Fibroblast of lung (primary cell): ENCODE data around the gene RGS7. TPM values are rescaled to one million over a fixed set of nuclear protein-coding genes. Genes with fewer than 3 reads are reported as not detected.

Experiments
- DNase-seq, 2 donors: peaks; one replicate each; pipeline versions ENCODE4 v3.0.0 to v3.0.0-alpha.2; 2010; ENCODE audit warnings: low read depth in 2 of 2
- H2AFZ ChIP-seq: 2 replicates; pipeline ENCODE4 v1.5.1; 2012; ENCODE audit warnings: low read length, control low read depth, inconsistent platforms
- H3K27ac ChIP-seq: 2 replicates; pipeline ENCODE4 v1.5.1; 2011; ENCODE audit warnings: low read length, control low read depth; ENCODE audit not compliant: insufficient read depth
- H3K27me3 ChIP-seq: 2 replicates; pipeline ENCODE4 v1.5.1; 2011; ENCODE audit warnings: mild to moderate bottlenecking, low read length; ENCODE audit not compliant: control insufficient read depth, insufficient read depth
- H3K36me3 ChIP-seq: 2 replicates; pipeline ENCODE4 v1.5.1; 2011; ENCODE audit warnings: low read length; ENCODE audit not compliant: control insufficient read depth, insufficient read depth
- H3K4me1 ChIP-seq: 2 replicates; pipeline ENCODE4 v1.5.1; 2011; ENCODE audit warnings: low read length; ENCODE audit not compliant: control insufficient read depth, insufficient read depth; ENCODE audit errors: extremely low read depth
- H3K4me2 ChIP-seq: 2 replicates; pipeline ENCODE4 v1.5.1; 2011; ENCODE audit warnings: low read length, control low read depth; ENCODE audit not compliant: insufficient read depth; ENCODE audit errors: extremely low read depth
- H3K4me3 ChIP-seq, 4 experiments: fragments of 200-600 bp in 1 of 4; sonication (generic) in 1 of 4; replicated peaks in 1 of 4; 2 replicates each; pipeline ENCODE4 v1.5.1; 2011 to 2016; ENCODE audit warnings: low read length in 4 of 4, low read depth in 3 of 4, mild to moderate bottlenecking in 3 of 4, control low read depth in 2 of 4, inconsistent platforms in 1 of 4, mixed read lengths in 1 of 4; ENCODE audit not compliant: insufficient read depth in 1 of 4; ENCODE audit errors: control extremely low read depth in 1 of 4
- H3K79me2 ChIP-seq: 2 replicates; pipeline ENCODE4 v1.5.1; 2012; ENCODE audit warnings: mild to moderate bottlenecking, low read length, inconsistent platforms; ENCODE audit not compliant: control insufficient read depth, insufficient read depth
- H3K9ac ChIP-seq: 2 replicates; pipeline ENCODE4 v1.5.1; 2011; ENCODE audit warnings: mild to moderate bottlenecking, low read length, control low read depth; ENCODE audit not compliant: insufficient read depth
- H3K9me3 ChIP-seq: 2 replicates; pipeline ENCODE4 v1.5.1; 2012; ENCODE audit warnings: low read depth, low read length; ENCODE audit not compliant: control insufficient read depth, insufficient read depth
- H4K20me1 ChIP-seq: 2 replicates; pipeline ENCODE4 v1.5.1; 2011; ENCODE audit warnings: low read length; ENCODE audit not compliant: control insufficient read depth, insufficient read depth; ENCODE audit errors: extremely low read depth
- EZH2 ChIP-seq: IDR thresholded peaks from 2 replicates; pipeline ENCODE4 v1.5.1; 2012; ENCODE audit warnings: low read length, control low read depth, mild to moderate bottlenecking; ENCODE audit errors: missing control alignments
- polyA plus RNA-seq, 2 donors: library from polyadenylated mRNA; depleted of rRNA in 1 of 2; stranded (reverse) in 1 of 2; unstranded in 1 of 2; fragments of >200 nt; gene quantifications; 2 replicates each; pipeline ENCODE4 v1.2.1, GENCODE V29; 2011 to 2012; ENCODE audit warnings: missing spikeins in 1 of 2
- total RNA-seq: library from RNA; depleted of rRNA; stranded (reverse); fragments of >200 nt; gene quantifications from 2 replicates; pipeline ENCODE4 v1.2.1, GENCODE V29; 2014
- TF ChIP-seq, protein P1 (sequence below), 2 donors: IDR thresholded peaks in 1 of 2; conservative IDR thresholded peaks in 1 of 2; 1 replicate in 1 of 2; 2 replicates in 1 of 2; pipeline ENCODE4 v1.5.1; 2011 to 2012; ENCODE audit warnings: low read length in 2 of 2, control low read depth in 1 of 2, inconsistent platforms in 1 of 2, low read depth in 1 of 2, mild to moderate bottlenecking in 1 of 2

The RGS7 gene
- total and polyA plus RNA-seq, 2 donors (not counting 1 experiment from before 2014, with no cell fraction given): 3.6 to 4.2 TPM

DNA sequence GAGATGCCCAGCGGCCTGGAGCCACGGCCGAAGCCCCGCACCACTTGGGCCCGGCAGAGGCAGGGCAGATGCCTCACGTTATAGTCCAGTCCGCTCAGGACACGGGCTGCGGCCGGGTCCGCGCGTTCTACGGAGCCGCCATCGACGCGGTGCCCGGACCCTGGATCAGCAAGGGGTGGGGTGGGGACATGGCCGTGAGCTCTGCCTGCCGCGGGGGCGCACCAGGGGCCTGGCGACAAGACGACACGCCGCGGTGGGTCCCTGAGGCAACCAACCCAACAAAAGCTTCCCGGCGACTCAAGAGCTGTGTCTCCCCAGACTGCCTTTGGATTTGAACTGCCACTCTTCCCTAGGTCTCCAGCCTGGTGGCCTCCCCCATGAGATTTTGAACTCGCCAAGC is 533.6 kb downstream of the RGS7 start:
- no peak overlapping the region for H3K27ac ChIP-seq
- no peak for DNase-seq
- no peaks in the 10 kb centered on the region for H4K20me1 ChIP-seq
- no peaks in the 10 kb centered on the region for H3K36me3 ChIP-seq
- no peak overlapping the region for H3K9ac ChIP-seq
- no peak for TF ChIP-seq EZH2
- TF ChIP-seq, protein P1, sequence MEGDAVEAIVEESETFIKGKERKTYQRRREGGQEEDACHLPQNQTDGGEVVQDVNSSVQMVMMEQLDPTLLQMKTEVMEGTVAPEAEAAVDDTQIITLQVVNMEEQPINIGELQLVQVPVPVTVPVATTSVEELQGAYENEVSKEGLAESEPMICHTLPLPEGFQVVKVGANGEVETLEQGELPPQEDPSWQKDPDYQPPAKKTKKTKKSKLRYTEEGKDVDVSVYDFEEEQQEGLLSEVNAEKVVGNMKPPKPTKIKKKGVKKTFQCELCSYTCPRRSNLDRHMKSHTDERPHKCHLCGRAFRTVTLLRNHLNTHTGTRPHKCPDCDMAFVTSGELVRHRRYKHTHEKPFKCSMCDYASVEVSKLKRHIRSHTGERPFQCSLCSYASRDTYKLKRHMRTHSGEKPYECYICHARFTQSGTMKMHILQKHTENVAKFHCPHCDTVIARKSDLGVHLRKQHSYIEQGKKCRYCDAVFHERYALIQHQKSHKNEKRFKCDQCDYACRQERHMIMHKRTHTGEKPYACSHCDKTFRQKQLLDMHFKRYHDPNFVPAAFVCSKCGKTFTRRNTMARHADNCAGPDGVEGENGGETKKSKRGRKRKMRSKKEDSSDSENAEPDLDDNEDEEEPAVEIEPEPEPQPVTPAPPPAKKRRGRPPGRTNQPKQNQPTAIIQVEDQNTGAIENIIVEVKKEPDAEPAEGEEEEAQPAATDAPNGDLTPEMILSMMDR (conservative IDR thresholded peaks at IDR 0.05 in 1 of 2, IDR thresholded peaks at IDR 0.05 in 1 of 2; ENCODE audit: low read depth in 1 of 2, low read length in 2 of 2): no peak
- no peaks in the 10 kb centered on the region for H3K9me3 ChIP-seq
- H3K79me2 ChIP-seq: no peaks in the 10 kb centered on the region
- H3K4me3 ChIP-seq: no peak overlapping the region
- H2AFZ ChIP-seq: no peak overlapping the region
- no peaks in the 10 kb centered on the region for H3K27me3 ChIP-seq
- H3K4me1 ChIP-seq: no peaks in the 10 kb centered on the region
- H3K4me2 ChIP-seq: no peak overlapping the region

DNA sequence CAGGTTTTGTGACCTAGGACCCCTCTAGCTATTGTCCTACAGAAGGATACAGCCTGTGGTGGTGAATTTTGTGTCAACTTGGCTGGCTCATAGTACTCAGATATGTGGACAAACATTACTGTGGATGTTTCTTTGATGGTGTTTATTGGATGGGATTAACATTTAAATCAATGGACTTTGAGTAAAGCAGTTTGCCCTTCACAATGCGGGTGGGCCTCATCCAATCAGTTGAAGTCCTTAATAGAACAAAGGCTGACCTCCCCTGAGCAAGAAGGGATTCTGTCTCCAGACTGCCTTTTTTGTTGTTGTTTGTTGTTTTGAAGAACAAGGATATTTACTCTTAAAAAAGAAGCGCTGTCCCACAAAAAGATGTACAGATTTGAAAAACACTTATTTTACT is 535.1 kb downstream of the RGS7 start:
- Histone ChIP-seq H3K27me3 (no peaks in the 10 kb centered on the region), H3K79me2 (no peaks in the 10 kb centered on the region)

DNA sequence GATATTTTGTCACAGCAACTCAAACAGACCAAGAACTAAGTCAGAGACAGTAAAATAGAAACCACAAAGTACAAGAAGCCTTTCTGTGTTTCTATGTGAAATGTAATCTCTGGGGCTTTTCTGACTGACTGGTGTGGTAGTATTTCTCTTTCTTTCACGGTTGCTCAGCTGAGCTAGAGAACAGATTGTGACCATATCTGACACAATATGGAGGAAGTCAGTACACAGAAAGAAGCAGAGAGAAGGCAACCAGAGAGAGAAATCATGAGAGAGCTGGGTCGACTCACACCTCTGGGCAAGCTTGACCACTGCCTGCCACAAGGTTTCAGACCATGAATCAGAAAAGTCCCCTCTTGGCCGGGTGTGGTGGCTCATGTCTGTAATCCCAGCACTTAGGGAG is 536.2 kb downstream of the RGS7 start:
- no peaks in the 10 kb centered on the region for H3K79me2 ChIP-seq
- H3K27ac ChIP-seq: no peak overlapping the region
- H3K9me3 ChIP-seq: no peaks in the 10 kb centered on the region
- TF ChIP-seq, protein P1 (conservative IDR thresholded peaks at IDR 0.05 in 1 of 2, IDR thresholded peaks at IDR 0.05 in 1 of 2; ENCODE audit: low read depth in 1 of 2, low read length in 2 of 2): no peak
- no peak for TF ChIP-seq EZH2
- no peak overlapping the region for H2AFZ ChIP-seq
- no peak overlapping the region for H3K4me3 ChIP-seq
- no peak overlapping the region for H3K4me2 ChIP-seq
- no peak for DNase-seq
- H3K9ac ChIP-seq: no peak overlapping the region
- H3K36me3 ChIP-seq: no peaks in the 10 kb centered on the region
- H3K4me1 ChIP-seq: no peaks in the 10 kb centered on the region
- no peaks in the 10 kb centered on the region for H4K20me1 ChIP-seq
- no peaks in the 10 kb centered on the region for H3K27me3 ChIP-seq

More for the DNA sequence above, 535.1 kb downstream of the RGS7 start:
- Histone ChIP-seq H3K27ac (no peak overlapping the region), H2AFZ (no peak overlapping the region), H3K9me3 (no peaks in the 10 kb centered on the region), H4K20me1 (no peaks in the 10 kb centered on the region), H3K36me3 (no peaks in the 10 kb centered on the region), H3K4me3 (no peak overlapping the region), H3K4me2 (no peak overlapping the region), H3K4me1 (no peaks in the 10 kb centered on the region), H3K9ac (no peak overlapping the region)
- no peak for DNase-seq
- TF ChIP-seq, protein P1 (conservative IDR thresholded peaks at IDR 0.05 in 1 of 2, IDR thresholded peaks at IDR 0.05 in 1 of 2; ENCODE audit: low read depth in 1 of 2, low read length in 2 of 2): no peak
- no peak for TF ChIP-seq EZH2
